Activated CD4-positive, alpha-beta T cell treated with anti-CD3 and anti-CD28 coated beads, Interleukin-2, amount 50 U/mL, for 24 hours (primary cell): Measurements from ENCODE around the gene CNPY4.

Experiments used
- DNase-seq, 2 donors: peaks; one replicate each; pipeline ENCODE4 v3.0.0-alpha.2; 2020; ENCODE audit warnings: low read depth in 1 of 2, low spot score in 1 of 2

Gene CNPY4

GRCh38 chr7:100091411-100092181, 27.8 kb upstream of the CNPY4 start:
- no peak for DNase-seq

- DNase-seq = no peak
These were observed 26.4 kb upstream of the CNPY4 start for GRCh38 chr7:100093054-100093453.

GRCh38 chr7:100093498-100093897, 25.9 kb upstream of the CNPY4 start:
- no peak for DNase-seq

GRCh38 chr7:100093925-100094486, 25.4 kb upstream of the CNPY4 start:
- DNase-seq = no peak

GRCh38 chr7:100095289-100095688, 24.1 kb upstream of the CNPY4 start:
- no peak for DNase-seq

- no peak for DNase-seq
These were observed 23.7 kb upstream of the CNPY4 start for GRCh38 chr7:100095704-100096103.

- DNase-seq = no peak
These were observed 20.5 kb upstream of the CNPY4 start for GRCh38 chr7:100098913-100099312.

GRCh38 chr7:100099452-100099851, 20.0 kb upstream of the CNPY4 start:
- no peak for DNase-seq

- peak; percentile 72 to 81 for DNase-seq
These were observed 18.9 kb upstream of the CNPY4 start for GRCh38 chr7:100100420-100101015.

- peak; percentile 89 to 97 for DNase-seq
These were observed 18.2 kb upstream of the CNPY4 start, which contains the start of the genes AP4M1 and MCM7 for GRCh38 chr7:100101016-100101862. Gene AP4M1 (plus strand): TSS chr7:100101643. CDS start chr7:100101715, 72 bp downstream. Gene MCM7 (minus strand): TSS chr7:100101397. CDS start chr7:100101294, 103 bp downstream.

GRCh38 chr7:100102950-100103840, 16.2 kb upstream of the CNPY4 start:
- no peak for DNase-seq

GRCh38 chr7:100105534-100105933, 13.9 kb upstream of the CNPY4 start:
- DNase-seq = no peak

GRCh38 chr7:100106633-100107032, 12.8 kb upstream of the CNPY4 start:
- DNase-seq = no peak

- DNase-seq = no peak
These were observed 12.2 kb upstream of the CNPY4 start for GRCh38 chr7:100107125-100107737.

- DNase-seq = no peak
These were observed 11.5 kb upstream of the CNPY4 start for GRCh38 chr7:100107890-100108289.

- DNase-seq = no peak
These were observed 9.8 kb upstream of the CNPY4 start for GRCh38 chr7:100109521-100110163.

GRCh38 chr7:100111156-100111555, 8.3 kb upstream of the CNPY4 start:
- DNase-seq = no peak

- no peak for DNase-seq
These were observed 7.5 kb upstream of the CNPY4 start for GRCh38 chr7:100111914-100112313.

GRCh38 chr7:100115026-100115425, 4.4 kb upstream of the CNPY4 start:
- no peak for DNase-seq
